Spleen (tissue), 13 donors: ENCODE results near the gene MRPL46. TPM values are rescaled to one million over a fixed set of nuclear protein-coding genes. Genes with fewer than 3 reads are reported as not detected.

Source experiments
- DNase-seq: peaks from one replicate; pipeline ENCODE4 v3.0.0-alpha.2; 2020
- H3K27ac ChIP-seq, 8 donors: fragments of 200-600 bp; sonication (generic) in 7 of 8; 1 replicate in 4 of 8; 2 replicates in 4 of 8; pipeline versions ENCODE4 v1.5.0 to v1.8.0; 2016 to 2021; ENCODE audit warnings: inconsistent platforms in 4 of 8, mild to moderate bottlenecking in 4 of 8, moderate library complexity in 1 of 8
- H3K27me3 ChIP-seq, 7 donors: fragments of 200-600 bp; sonication (generic) in 6 of 7; replicated peaks in 1 of 7; 1 replicate in 4 of 7; 2 replicates in 3 of 7; pipeline versions ENCODE4 v1.5.0 to v1.8.0; 2016 to 2021; ENCODE audit warnings: inconsistent platforms in 3 of 7, mild to moderate bottlenecking in 1 of 7
- H3K36me3 ChIP-seq, 6 donors: fragments of 200-600 bp; sonication (generic) in 5 of 6; 1 replicate in 4 of 6; 2 replicates in 2 of 6; pipeline versions ENCODE4 v1.5.0 to v1.8.0; 2016 to 2021; ENCODE audit warnings: inconsistent platforms in 2 of 6
- H3K4me1 ChIP-seq, 6 donors: fragments of 200-600 bp; sonication (generic) in 5 of 6; 1 replicate in 3 of 6; 2 replicates in 3 of 6; pipeline versions ENCODE4 v1.5.0 to v1.8.0; 2016 to 2021; ENCODE audit warnings: inconsistent platforms in 3 of 6
- H3K4me3 ChIP-seq, 8 donors: fragments of 200-600 bp; sonication (generic) in 7 of 8; 1 replicate in 4 of 8; 2 replicates in 4 of 8; pipeline versions ENCODE4 v1.5.0 to v1.8.0; 2016 to 2021; ENCODE audit warnings: inconsistent platforms in 4 of 8, mild to moderate bottlenecking in 4 of 8, moderate library complexity in 2 of 8
- H3K9me3 ChIP-seq, 8 donors: fragments of 200-600 bp; sonication (generic) in 7 of 8; 1 replicate in 4 of 8; 2 replicates in 4 of 8; pipeline versions ENCODE4 v1.5.0 to v1.8.0; 2016 to 2021; ENCODE audit warnings: inconsistent platforms in 4 of 8
- CTCF ChIP-seq, 11 experiments: fragments of 200-600 bp in 7 of 11; fragments of 450-650 bp in 4 of 11; sonication (generic) in 4 of 11; IDR thresholded peaks in 8 of 11; conservative IDR thresholded peaks in 3 of 11; 1 replicate in 7 of 11; 2 replicates in 4 of 11; pipeline versions ENCODE4 v1.4.0 to v1.8.0; 2016 to 2021; ENCODE audit warnings: antibody characterized with exemption in 11 of 11, inconsistent platforms in 4 of 11, mild to moderate bottlenecking in 1 of 11
- POLR2A ChIP-seq, 3 donors: fragments of 450-650 bp; IDR thresholded peaks; one replicate each; pipeline ENCODE4 v1.5.1; 2017; ENCODE audit warnings: antibody characterized with exemption in 3 of 3, mild to moderate bottlenecking in 1 of 3
- POLR2AphosphoS5 ChIP-seq, 3 donors: sonication (generic); formaldehyde crosslinking; IDR thresholded peaks; one replicate each; pipeline ENCODE4 v1.5.1; 2017; ENCODE audit warnings: antibody characterized with exemption in 3 of 3
- WGBS, 5 donors: extraction: QIAGEN DNeasy Blood & Tissue Kit in 3 of 5; methylation state at CpG; one replicate each; pipeline versions ENCODE4 v1.1.5 to v1.1.7; 2013 to 2018; 5-methylcytosine and 5-hydroxymethylcytosine counted together
- intact Hi-C: fragments of 100-400 bp; cut with DNase I; formaldehyde crosslinking; loops from one replicate; pipeline ENCODE4 v1.15.0; 2023; ENCODE audit warnings: low total_unique reads
- long read RNA-seq, 2 donors: transcript quantifications; one replicate each; lab custom pipeline, GENCODE V29; 2026
- polyA plus RNA-seq, 3 donors: library from polyadenylated mRNA; stranded (reverse); fragments of 200-250 nt; gene quantifications; one replicate each; pipeline ENCODE4 v1.2.1, GENCODE V29; 2013
- total RNA-seq, 7 donors: library from RNA; depleted of rRNA in 3 of 7; stranded (reverse); fragments of >200 nt in 3 of 7; fragmentation: NEBNext Ultra II Directional in 4 of 7; extraction: Animal tissue kit (Norgen Biotek cat#: 25700) in 4 of 7; gene quantifications; one replicate each; pipeline versions ENCODE4 v1.1.0 to v1.2.1, GENCODE V29; 2016 to 2021
- donor health status: healthy with polysubstance abuse.
- donor health status: DM: no; HTN: no; CAD: no; lungs with moderate emphysema.
- donor health status: DM: no; HTN: no; CAD: no.
- donor health status: Bipolar disorder and iron deficiency.
- donor health status: healthy.
- donor health status: DM: no; HTN: no; CAD: no.
- donor health status: DM: yes; HTN: yes; CAD: no.

The MRPL46 gene
- total RNA-seq (10 to 100 TPM; 16.2 to 21.4 (median 19.5) TPM), polyA plus RNA-seq (10 to 100 TPM; 23.1 to 37.3 (median 29.2) TPM)
- long read RNA-seq, donor 1, transcript MRPL46-201 (4 exons, 1,019 nt): major isoform, 22 of 24 reads
- long read RNA-seq, donor 1, partial matches to known transcripts: 0 of 24 reads
- long read RNA-seq, donor 1, other reads (novel, unspliced or antisense): 0 of 24 reads
- long read RNA-seq, donor 2, transcript MRPL46-201 (4 exons, 1,019 nt): major isoform, 12 of 13 reads
- long read RNA-seq, donor 2, partial matches to known transcripts: 0 of 13 reads
- long read RNA-seq, donor 2, other reads (novel, unspliced or antisense): 0 of 13 reads

- 0 to 1% (median 0%) methylated on average over 42 to 55 of the region's 55 CpGs for WGBS, 5 donors
- peak; percentile 78 to 87 (median 85) for TF ChIP-seq POLR2AphosphoS5 (IDR thresholded peaks at IDR 0.05)
- TF ChIP-seq CTCF (IDR thresholded peaks at IDR 0.05 in 8 of 11, conservative IDR thresholded peaks at IDR 0.05 in 3 of 11): peak in 3 of 11 experiments; percentile 14 to 26 (median 21)
- no peak for TF ChIP-seq POLR2A (IDR thresholded peaks at IDR 0.05)
- intact Hi-C loops: no loop called here
- peak within 1 kb of the TSS; percentile 63 to 95 (median 87) for H3K4me3 ChIP-seq
- peaks cover 0 to 63% (median 34%) of the 10 kb centered on the region in 6 donors for H3K36me3 ChIP-seq
- no peaks in the 10 kb centered on the region for H3K27me3 ChIP-seq
- peak within 1 kb of the TSS; percentile 92 to 99 (median 94) for H3K27ac ChIP-seq
- peaks cover 29 to 73% (median 44%) of the 10 kb centered on the region in 6 donors for H3K4me1 ChIP-seq
- DNase-seq: peak; percentile 96
- no peaks in the 10 kb centered on the region for H3K9me3 ChIP-seq
Measured at GRCh38 chr15:88467073-88467934, at the start of gene MRPL46, which contains the start of gene MRPS11. MRPL46 (minus strand) TSS chr15:88467388; CDS start chr15:88467377, 11 bp downstream. MRPS11 (plus strand) TSS chr15:88467708; CDS start chr15:88467718, 10 bp downstream.

GRCh38 chr15:88513195-88513594, 46.0 kb upstream of the MRPL46 start:
- Histone ChIP-seq H3K9me3 (no peaks in the 10 kb centered on the region), H3K4me3 (no peak overlapping the region), H3K27ac (no peak overlapping the region), H3K4me1 (no peaks in the 10 kb centered on the region), H3K36me3 (peaks cover 0 to 83% (median 52%) of the 10 kb centered on the region in 6 donors), H3K27me3 (no peaks in the 10 kb centered on the region)
- WGBS, 5 donors: 79 to 93% (median 89%) methylated on average over 5 of the region's 5 CpGs
- intact Hi-C loops: no loop called here
- no peak for DNase-seq
- TF ChIP-seq POLR2A (IDR thresholded peaks at IDR 0.05): no peak
- TF ChIP-seq POLR2AphosphoS5 (IDR thresholded peaks at IDR 0.05): no peak
- TF ChIP-seq CTCF (IDR thresholded peaks at IDR 0.05 in 8 of 11, conservative IDR thresholded peaks at IDR 0.05 in 3 of 11): no peak

GRCh38 chr15:88512601-88513000, 45.4 kb upstream of the MRPL46 start:
- no peak overlapping the region for H3K27ac ChIP-seq
- intact Hi-C loops: no loop called here
- peaks cover 0 to 89% (median 55%) of the 10 kb centered on the region in 6 donors for H3K36me3 ChIP-seq
- no peak overlapping the region for H3K4me3 ChIP-seq
- H3K4me1 ChIP-seq: no peaks in the 10 kb centered on the region
- TF ChIP-seq POLR2AphosphoS5 (IDR thresholded peaks at IDR 0.05) (no peak), POLR2A (IDR thresholded peaks at IDR 0.05) (no peak), CTCF (IDR thresholded peaks at IDR 0.05 in 8 of 11, conservative IDR thresholded peaks at IDR 0.05 in 3 of 11) (no peak)
- DNase-seq: no peak
- no peaks in the 10 kb centered on the region for H3K9me3 ChIP-seq
- WGBS, 5 donors: 89 to 98% (median 95%) methylated on average over 5 of the region's 5 CpGs
- no peaks in the 10 kb centered on the region for H3K27me3 ChIP-seq
